Loucy (cell line): ENCODE results near the gene INVS.

Experiments
- EZH2phosphoT487 ChIP-seq: fragments of 200-600 bp; IDR thresholded peaks from 2 replicates; pipeline ENCODE4 v1.6.1; 2018; ENCODE audit warnings: antibody characterized with exemption, mild to moderate bottlenecking, moderate library complexity, borderline replicate concordance
- TF ChIP-seq, protein P1 (sequence below): fragments of 200-600 bp; sonication (generic); conservative IDR thresholded peaks from 2 replicates; pipeline ENCODE4 v1.5.1; 2014; ENCODE audit warnings: mild to moderate bottlenecking, antibody characterized with exemption, low read length

- TF ChIP-seq, protein P1, sequence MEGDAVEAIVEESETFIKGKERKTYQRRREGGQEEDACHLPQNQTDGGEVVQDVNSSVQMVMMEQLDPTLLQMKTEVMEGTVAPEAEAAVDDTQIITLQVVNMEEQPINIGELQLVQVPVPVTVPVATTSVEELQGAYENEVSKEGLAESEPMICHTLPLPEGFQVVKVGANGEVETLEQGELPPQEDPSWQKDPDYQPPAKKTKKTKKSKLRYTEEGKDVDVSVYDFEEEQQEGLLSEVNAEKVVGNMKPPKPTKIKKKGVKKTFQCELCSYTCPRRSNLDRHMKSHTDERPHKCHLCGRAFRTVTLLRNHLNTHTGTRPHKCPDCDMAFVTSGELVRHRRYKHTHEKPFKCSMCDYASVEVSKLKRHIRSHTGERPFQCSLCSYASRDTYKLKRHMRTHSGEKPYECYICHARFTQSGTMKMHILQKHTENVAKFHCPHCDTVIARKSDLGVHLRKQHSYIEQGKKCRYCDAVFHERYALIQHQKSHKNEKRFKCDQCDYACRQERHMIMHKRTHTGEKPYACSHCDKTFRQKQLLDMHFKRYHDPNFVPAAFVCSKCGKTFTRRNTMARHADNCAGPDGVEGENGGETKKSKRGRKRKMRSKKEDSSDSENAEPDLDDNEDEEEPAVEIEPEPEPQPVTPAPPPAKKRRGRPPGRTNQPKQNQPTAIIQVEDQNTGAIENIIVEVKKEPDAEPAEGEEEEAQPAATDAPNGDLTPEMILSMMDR = no peak
- TF ChIP-seq EZH2phosphoT487 = no peak
These were observed 9.5 kb downstream of the INVS start for GRCh38 chr9:100108559-100108958.
